ENCODE measurements around the gene CAPZB.

Gene CAPZB

GRCh38 chr1:19462781-19463503, 22.4 kb downstream of the CAPZB start:
- no peak for TF ChIP-seq CTCF (IDR thresholded peaks at IDR 0.05)

GRCh38 chr1:19461220-19461554, 24.2 kb downstream of the CAPZB start:
- no peak for TF ChIP-seq CTCF (IDR thresholded peaks at IDR 0.05)

- TF ChIP-seq CTCF (IDR thresholded peaks at IDR 0.05): no peak
Observed at GRCh38 chr1:19460535-19461219, 24.7 kb downstream of the CAPZB start.

GRCh38 chr1:19458815-19459417, 26.4 kb downstream of the CAPZB start:
- TF ChIP-seq CTCF (IDR thresholded peaks at IDR 0.05): no peak

- no peak for TF ChIP-seq CTCF (IDR thresholded peaks at IDR 0.05)
Observed at GRCh38 chr1:19457607-19458006, 27.7 kb downstream of the CAPZB start.

GRCh38 chr1:19456968-19457441, 28.3 kb downstream of the CAPZB start:
- TF ChIP-seq CTCF (IDR thresholded peaks at IDR 0.05): no peak

- no peak for TF ChIP-seq CTCF (IDR thresholded peaks at IDR 0.05)
Observed at GRCh38 chr1:19455353-19455752, 30.0 kb downstream of the CAPZB start.
